Inflammatory macrophage treated with lipopolysaccharide for 1 hour (primary cell): ENCODE results near the gene TRMT1.
A peak's percentile ranks its signal among the peaks of the same experiment; 100 is the strongest.

Experiments
- DNase-seq, 2 donors: peaks; one replicate each; pipeline ENCODE4 v3.0.0-alpha.2; 2020 to 2022

The TRMT1 gene

GRCh38 chr19:13122980-13123957 lies 6.7 kb upstream of the TRMT1 start:
- DNase-seq: no peak

- DNase-seq: no peak
These were observed 5.8 kb upstream of the TRMT1 start for GRCh38 chr19:13122275-13122878.

- no peak for DNase-seq
These were observed 5.2 kb upstream of the TRMT1 start for GRCh38 chr19:13121551-13122274.

GRCh38 chr19:13120817-13121216 lies 4.3 kb upstream of the TRMT1 start:
- DNase-seq: no peak

- DNase-seq: peak; percentile 7 to 34
These were observed 3.5 kb upstream of the TRMT1 start for GRCh38 chr19:13120031-13120430.

GRCh38 chr19:13119627-13120026 lies 3.1 kb upstream of the TRMT1 start:
- peak; percentile 43 to 78 for DNase-seq

- peak; percentile 25 for DNase-seq
These were observed 2.1 kb upstream of the TRMT1 start for GRCh38 chr19:13118424-13119193.

- peak; percentile 85 to 90 for DNase-seq
These were observed 1.4 kb upstream of the TRMT1 start, which contains the start of gene NACC1 for GRCh38 chr19:13117772-13118423. NACC1 (plus strand) TSS chr19:13118264; CDS start chr19:13135208, 16,944 bp downstream.

- no peak for DNase-seq
These were observed 734 bp upstream of the TRMT1 start for GRCh38 chr19:13117176-13117771.

- no peak for DNase-seq
These were observed 631 bp downstream of the TRMT1 start for GRCh38 chr19:13115936-13116281.

GRCh38 chr19:13112555-13112954 lies 4.0 kb downstream of the TRMT1 start:
- DNase-seq: no peak

- no peak for DNase-seq
These were observed 6.4 kb downstream of the TRMT1 start for GRCh38 chr19:13110099-13110610.

GRCh38 chr19:13109361-13110098 lies 7.0 kb downstream of the TRMT1 start:
- no peak for DNase-seq

GRCh38 chr19:13104848-13105711 lies 11.5 kb downstream of the TRMT1 start:
- peak in 1 of 2 donors; percentile 15 for DNase-seq

GRCh38 chr19:13104360-13104847 lies 12.1 kb downstream of the TRMT1 start:
- peak; percentile 25 to 58 for DNase-seq

- no peak for DNase-seq
These were observed 12.8 kb downstream of the TRMT1 start for GRCh38 chr19:13103581-13104359.

GRCh38 chr19:13102666-13103580 lies 13.6 kb downstream of the TRMT1 start, which contains the start of gene LYL1:
LYL1 (minus strand) TSS chr19:13102858; CDS start chr19:13101171, 1,687 bp downstream.
- DNase-seq: peak; percentile 74 to 75

GRCh38 chr19:13102416-13102665 lies 14.2 kb downstream of the TRMT1 start:
- DNase-seq: no peak
